ENCODE results near the gene LCN6. TPM values are rescaled to one million over a fixed set of nuclear protein-coding genes. Genes with fewer than 3 reads are reported as not detected.

LCN6 gene
- polyA plus RNA-seq, 6 donors from 2014 or later = not detected

- H3K36me3 Mint-ChIP-seq = peaks cover 8 to 21% of the 10 kb centered on the region in 2 donors
- peaks cover 27 to 71% (median 55%) of the 10 kb centered on the region in 3 donors for H3K4me1 Mint-ChIP-seq
- no peak for ATAC-seq (ENCODE audit: low read depth in 2 of 2)
- peak overlapping the region in 7 of 8 donors; percentile 22 to 87 (median 47) for H3K4me3 Mint-ChIP-seq
- H3K27ac Mint-ChIP-seq = peak overlapping the region in 2 of 6 donors; percentile 90 to 94
- H3K27me3 Mint-ChIP-seq = no peaks in the 10 kb centered on the region
- peaks cover 6 to 29% (median 17%) of the 10 kb centered on the region in 7 donors for H3K9me3 Mint-ChIP-seq
- DNase-seq = peak; percentile 60
Measured at GRCh38 chr9:136754059-136754572, 5.8 kb upstream of the LCN6 start.

GRCh38 chr9:136753371-136754058 is 5.2 kb upstream of the LCN6 start:
- DNase-seq (no peak), ATAC-seq (ENCODE audit: low read depth in 2 of 2) (no peak)
- H3K4me1 Mint-ChIP-seq = peaks cover 30 to 72% (median 60%) of the 10 kb centered on the region in 3 donors
- peaks cover 6 to 29% (median 17%) of the 10 kb centered on the region in 7 donors for H3K9me3 Mint-ChIP-seq
- H3K36me3 Mint-ChIP-seq = peaks cover 8 to 21% of the 10 kb centered on the region in 2 donors
- H3K27me3 Mint-ChIP-seq = no peaks in the 10 kb centered on the region
- H3K27ac Mint-ChIP-seq = peak overlapping the region in 1 of 6 donors; percentile 84
- peak overlapping the region in 1 of 8 donors; percentile 89 for H3K4me3 Mint-ChIP-seq

- Mint-ChIP-seq H3K36me3 (peaks cover 8 to 21% of the 10 kb centered on the region in 2 donors), H3K27ac (peak overlapping the region in 5 of 6 donors; percentile 7 to 95 (median 50)), H3K4me1 (peaks cover 41 to 73% (median 61%) of the 10 kb centered on the region in 3 donors), H3K4me3 (no peak overlapping the region), H3K27me3 (no peaks in the 10 kb centered on the region), H3K9me3 (peaks cover 6 to 29% (median 17%) of the 10 kb centered on the region in 7 donors)
- DNase-seq = no peak
- no peak for ATAC-seq (ENCODE audit: low read depth in 2 of 2)
Measured at GRCh38 chr9:136751814-136752213, 3.5 kb upstream of the LCN6 start.

GRCh38 chr9:136751244-136751643 is 2.9 kb upstream of the LCN6 start:
- Mint-ChIP-seq H3K27me3 (no peaks in the 10 kb centered on the region), H3K27ac (peak overlapping the region in 4 of 6 donors; percentile 28 to 95 (median 70)), H3K9me3 (peaks cover 6 to 29% (median 17%) of the 10 kb centered on the region in 7 donors), H3K36me3 (peaks cover 8 to 21% of the 10 kb centered on the region in 2 donors), H3K4me3 (peak overlapping the region in 1 of 8 donors; percentile 8), H3K4me1 (peaks cover 41 to 70% (median 57%) of the 10 kb centered on the region in 3 donors)
- ATAC-seq (ENCODE audit: low read depth in 2 of 2) (no peak), DNase-seq (no peak)

GRCh38 chr9:136750526-136750925 is 2.2 kb upstream of the LCN6 start:
- H3K4me3 Mint-ChIP-seq = peak overlapping the region in 2 of 8 donors; percentile 24 to 25
- peak overlapping the region; percentile 84 to 99 (median 98) for H3K27ac Mint-ChIP-seq
- ATAC-seq (ENCODE audit: low read depth in 2 of 2) = no peak
- H3K4me1 Mint-ChIP-seq = peaks cover 34 to 62% (median 55%) of the 10 kb centered on the region in 3 donors
- H3K27me3 Mint-ChIP-seq = no peaks in the 10 kb centered on the region
- H3K9me3 Mint-ChIP-seq = peaks cover 6 to 28% (median 17%) of the 10 kb centered on the region in 7 donors
- H3K36me3 Mint-ChIP-seq = peaks cover 8 to 17% of the 10 kb centered on the region in 2 donors
- DNase-seq = no peak

GRCh38 chr9:136748666-136749611 is 614 bp upstream of the LCN6 start:
- Mint-ChIP-seq H3K9me3 (peaks cover 6 to 25% (median 17%) of the 10 kb centered on the region in 7 donors), H3K4me1 (peaks cover 35 to 54% (median 54%) of the 10 kb centered on the region in 3 donors)

GRCh38 chr9:136747161-136748060 is 914 bp downstream of the LCN6 start:
- Mint-ChIP-seq H3K27me3 (no peaks in the 10 kb centered on the region), H3K4me3 (peak overlapping the region in 3 of 8 donors; percentile 8 to 56 (median 37)), H3K4me1 (peaks cover 41 to 64% (median 63%) of the 10 kb centered on the region in 3 donors), H3K27ac (peak overlapping the region in 5 of 6 donors; percentile 59 to 95 (median 81)), H3K9me3 (peaks cover 2 to 19% (median 11%) of the 10 kb centered on the region in 7 donors), H3K36me3 (peaks cover 3 to 8% of the 10 kb centered on the region in 2 donors)
- ATAC-seq (ENCODE audit: low read depth in 2 of 2) = no peak
- DNase-seq = no peak

More at GRCh38 chr9:136748666-136749611, 614 bp upstream of the LCN6 start:
- DNase-seq = no peak
- H3K27me3 Mint-ChIP-seq = no peaks in the 10 kb centered on the region
- peak overlapping the region; percentile 95 to 99 (median 98) for H3K27ac Mint-ChIP-seq
- ATAC-seq (ENCODE audit: low read depth in 2 of 2) = peak in 1 of 2 donors; percentile 7
- H3K36me3 Mint-ChIP-seq = peaks cover 8 to 15% of the 10 kb centered on the region in 2 donors
- H3K4me3 Mint-ChIP-seq = peak overlapping the region; percentile 60 to 90 (median 78)

GRCh38 chr9:136746621-136747020 is 1.7 kb downstream of the LCN6 start:
- DNase-seq (no peak), ATAC-seq (ENCODE audit: low read depth in 2 of 2) (no peak)
- H3K9me3 Mint-ChIP-seq = peaks cover 0 to 11% (median 3%) of the 10 kb centered on the region in 7 donors
- peak overlapping the region in 1 of 8 donors; percentile 37 for H3K4me3 Mint-ChIP-seq
- peaks cover 41 to 70% (median 63%) of the 10 kb centered on the region in 3 donors for H3K4me1 Mint-ChIP-seq
- H3K27ac Mint-ChIP-seq = no peak overlapping the region
- H3K27me3 Mint-ChIP-seq = no peaks in the 10 kb centered on the region
- H3K36me3 Mint-ChIP-seq = peaks cover 0 to under 1% of the 10 kb centered on the region in 2 donors

GRCh38 chr9:136746155-136746490 is 2.2 kb downstream of the LCN6 start:
- DNase-seq (no peak), ATAC-seq (ENCODE audit: low read depth in 2 of 2) (no peak)
- Mint-ChIP-seq H3K27me3 (no peaks in the 10 kb centered on the region), H3K36me3 (no peaks in the 10 kb centered on the region), H3K4me3 (no peak overlapping the region), H3K9me3 (peaks cover 0 to 9% (median 2%) of the 10 kb centered on the region in 7 donors), H3K27ac (peak overlapping the region in 1 of 6 donors; percentile 26), H3K4me1 (peaks cover 45 to 75% (median 64%) of the 10 kb centered on the region in 3 donors)

GRCh38 chr9:136745389-136746154 is 2.8 kb downstream of the LCN6 start:
- Mint-ChIP-seq H3K4me1 (peaks cover 45 to 75% (median 60%) of the 10 kb centered on the region in 3 donors), H3K9me3 (peaks cover 0 to 5% (median 2%) of the 10 kb centered on the region in 7 donors), H3K27ac (peak overlapping the region in 2 of 6 donors; percentile 19 to 66), H3K27me3 (no peaks in the 10 kb centered on the region), H3K36me3 (no peaks in the 10 kb centered on the region), H3K4me3 (no peak overlapping the region)
- no peak for ATAC-seq (ENCODE audit: low read depth in 2 of 2)
- no peak for DNase-seq

- Mint-ChIP-seq H3K27ac (peak overlapping the region in 1 of 6 donors; percentile 66), H3K4me3 (peak overlapping the region in 1 of 8 donors; percentile 45), H3K9me3 (peaks cover 0 to 1% (median 0%) of the 10 kb centered on the region in 7 donors), H3K4me1 (peaks cover 42 to 71% (median 57%) of the 10 kb centered on the region in 3 donors), H3K36me3 (no peaks in the 10 kb centered on the region), H3K27me3 (no peaks in the 10 kb centered on the region)
- DNase-seq (no peak), ATAC-seq (ENCODE audit: low read depth in 2 of 2) (no peak)
Measured at GRCh38 chr9:136744773-136745172, 3.6 kb downstream of the LCN6 start.
